ENCODE measurements around the gene GRIA3.

GRCh38 chrX:123487236-123487635 is 303.2 kb downstream of the GRIA3 start:
- TF ChIP-seq, protein P1, sequence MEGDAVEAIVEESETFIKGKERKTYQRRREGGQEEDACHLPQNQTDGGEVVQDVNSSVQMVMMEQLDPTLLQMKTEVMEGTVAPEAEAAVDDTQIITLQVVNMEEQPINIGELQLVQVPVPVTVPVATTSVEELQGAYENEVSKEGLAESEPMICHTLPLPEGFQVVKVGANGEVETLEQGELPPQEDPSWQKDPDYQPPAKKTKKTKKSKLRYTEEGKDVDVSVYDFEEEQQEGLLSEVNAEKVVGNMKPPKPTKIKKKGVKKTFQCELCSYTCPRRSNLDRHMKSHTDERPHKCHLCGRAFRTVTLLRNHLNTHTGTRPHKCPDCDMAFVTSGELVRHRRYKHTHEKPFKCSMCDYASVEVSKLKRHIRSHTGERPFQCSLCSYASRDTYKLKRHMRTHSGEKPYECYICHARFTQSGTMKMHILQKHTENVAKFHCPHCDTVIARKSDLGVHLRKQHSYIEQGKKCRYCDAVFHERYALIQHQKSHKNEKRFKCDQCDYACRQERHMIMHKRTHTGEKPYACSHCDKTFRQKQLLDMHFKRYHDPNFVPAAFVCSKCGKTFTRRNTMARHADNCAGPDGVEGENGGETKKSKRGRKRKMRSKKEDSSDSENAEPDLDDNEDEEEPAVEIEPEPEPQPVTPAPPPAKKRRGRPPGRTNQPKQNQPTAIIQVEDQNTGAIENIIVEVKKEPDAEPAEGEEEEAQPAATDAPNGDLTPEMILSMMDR (conservative IDR thresholded peaks at IDR 0.05; ENCODE audit: low read depth, low read length): no peak
- TF ChIP-seq EZH2 (IDR thresholded peaks at IDR 0.05; ENCODE audit: low read length, unreplicated experiment): no peak
- no peak for TF ChIP-seq EZH2phosphoT487 (IDR thresholded peaks at IDR 0.05; ENCODE audit: borderline replicate concordance, low read length)
